HG02798 (cell line): ENCODE data around the gene TMEM45A.
A peak's percentile ranks its signal among the peaks of the same experiment; 100 is the strongest.
"Not testable (repeated sequence)": the region's sequence is repeated elsewhere in the genome, so short reads cannot be mapped to it uniquely, and the experiment has no call there.

ENCODE experiments used
- ATAC-seq: cut with Tn5 transposase; IDR thresholded peaks from one replicate; pipeline ENCODE4 v1.9.1; 2021; ENCODE audit warnings: mild to moderate bottlenecking; ENCODE audit not compliant: unreplicated experiment, poor library complexity

TMEM45A gene

DNA sequence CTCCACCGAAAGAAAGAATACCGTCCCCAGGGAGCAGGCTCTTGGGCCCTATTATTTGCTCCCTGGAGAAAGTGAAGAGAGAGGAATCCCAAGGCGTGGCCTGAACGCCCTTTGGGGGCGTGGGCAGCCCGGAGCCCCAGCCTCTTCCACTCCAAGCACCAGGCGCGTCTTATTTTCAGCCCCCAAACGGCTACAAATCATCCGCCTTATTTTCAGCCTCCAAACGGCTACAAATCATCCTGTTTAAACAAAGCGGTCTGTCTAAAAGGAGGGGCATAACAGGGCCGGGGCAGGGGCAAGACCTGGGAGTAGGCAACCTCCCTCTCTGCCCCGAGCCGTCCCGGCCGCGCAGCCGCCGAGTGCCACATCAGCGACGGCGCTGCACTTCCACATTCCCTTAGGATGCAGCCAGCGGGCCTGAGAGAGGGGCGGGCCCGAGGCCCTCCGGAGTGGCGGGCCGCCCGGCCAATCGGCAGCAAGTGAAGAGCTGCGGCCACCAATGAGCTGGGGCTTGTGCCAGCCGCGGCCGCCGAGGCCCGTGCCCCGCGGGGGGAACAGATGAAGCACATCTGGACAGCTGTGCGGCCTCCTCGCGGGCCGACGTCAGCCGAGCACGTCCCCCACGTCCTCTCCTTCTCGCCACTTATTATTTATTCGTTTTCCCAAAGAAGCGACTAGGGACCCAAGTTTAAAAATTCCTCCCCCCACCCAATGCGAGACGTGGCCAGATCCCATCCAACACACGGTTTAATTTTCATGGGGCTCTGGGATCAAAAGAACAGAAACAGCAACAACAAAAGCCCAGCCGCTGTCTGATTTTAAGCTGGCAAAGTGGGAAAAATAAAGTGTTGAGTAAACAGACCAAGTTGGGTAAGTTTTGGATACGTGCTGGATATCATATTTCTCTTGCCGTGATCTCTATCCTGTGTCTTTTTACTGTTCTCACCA, at the start of gene TMEM45A:
Gene TMEM45A, plus strand, starts transcription at position 561 of the 948 bp plus-strand sequence. CDS start 62,593 bp downstream, outside the sequence.
- peak; percentile 98 for ATAC-seq

GRCh38 chr3:100443690-100444089, 48.7 kb upstream of the TMEM45A start:
- ATAC-seq, result no peak

DNA sequence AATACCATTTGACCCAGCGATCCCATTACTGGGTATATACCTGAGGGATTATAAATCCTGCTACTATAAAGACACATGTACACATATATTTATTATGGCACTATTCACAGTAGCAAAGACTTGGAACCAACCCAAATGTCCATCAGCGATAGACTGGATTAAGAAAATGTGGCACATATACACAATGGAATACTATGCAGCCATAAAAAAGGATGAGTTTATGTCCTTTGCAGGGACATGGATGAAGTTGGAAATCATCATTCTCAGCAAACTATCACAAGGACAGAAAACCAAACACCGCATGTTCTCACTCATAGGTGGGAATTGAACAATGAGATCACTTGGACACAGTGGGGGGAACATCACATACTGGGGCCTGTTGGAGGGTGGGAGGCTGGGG, 45.4 kb upstream of the TMEM45A start:
- ATAC-seq, result not testable (repeated sequence)

DNA sequence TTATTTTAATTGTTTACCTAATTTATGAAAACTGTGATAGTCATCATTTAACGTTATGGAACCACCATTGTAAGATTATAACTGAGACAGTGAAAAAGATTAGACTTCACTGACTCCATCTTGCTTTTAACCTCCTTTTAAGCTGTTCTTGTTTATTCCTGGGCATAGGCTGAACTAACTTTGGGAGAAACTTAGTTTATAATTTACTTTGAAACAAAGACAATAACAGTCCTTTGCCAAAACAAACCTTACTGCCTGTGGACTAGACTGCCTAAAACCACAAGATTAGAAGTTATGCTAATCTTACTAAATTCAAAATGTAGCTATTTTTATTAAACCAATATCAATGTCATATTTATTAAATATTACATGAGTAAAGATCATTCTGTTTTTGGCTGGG, 44.3 kb upstream of the TMEM45A start:
- no peak for ATAC-seq

DNA sequence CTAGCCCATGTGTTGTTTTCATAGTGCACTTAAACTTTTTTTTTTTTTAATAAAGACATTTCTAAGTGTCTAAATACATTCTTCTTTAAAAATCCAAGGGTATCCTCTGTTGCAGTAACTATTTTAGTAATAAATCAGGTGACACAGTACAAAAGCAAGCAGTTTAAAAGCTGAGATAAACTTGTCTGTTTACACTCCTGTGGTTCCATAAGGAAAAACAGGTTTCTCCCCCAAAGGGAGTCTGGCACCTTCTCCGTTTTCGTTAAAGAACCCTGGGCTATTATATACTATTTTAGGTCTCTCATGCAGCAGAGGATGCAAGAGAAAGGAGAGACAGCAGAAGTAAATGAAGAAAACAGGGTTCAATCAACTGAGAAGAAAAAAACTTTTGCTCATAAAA, 43.2 kb upstream of the TMEM45A start:
- no peak for ATAC-seq

DNA sequence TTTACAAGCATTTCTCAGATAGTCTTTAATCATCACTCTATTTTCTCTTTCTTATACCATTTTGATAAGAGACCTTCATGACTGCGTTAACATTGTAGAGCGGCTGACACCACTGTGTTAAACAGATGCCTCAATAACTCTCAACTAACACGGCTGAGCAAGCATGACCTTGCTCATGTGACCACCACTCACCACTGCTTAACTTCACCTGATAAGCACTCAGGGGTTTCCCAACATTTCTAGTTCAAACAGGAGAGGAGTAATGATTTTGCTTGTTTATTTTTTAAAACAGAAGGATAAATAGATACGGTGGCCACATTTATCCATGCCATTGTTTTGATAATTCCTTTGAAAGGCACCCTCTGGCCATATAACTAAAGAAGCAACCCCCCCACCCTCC, 37.7 kb upstream of the TMEM45A start:
- no peak for ATAC-seq

DNA sequence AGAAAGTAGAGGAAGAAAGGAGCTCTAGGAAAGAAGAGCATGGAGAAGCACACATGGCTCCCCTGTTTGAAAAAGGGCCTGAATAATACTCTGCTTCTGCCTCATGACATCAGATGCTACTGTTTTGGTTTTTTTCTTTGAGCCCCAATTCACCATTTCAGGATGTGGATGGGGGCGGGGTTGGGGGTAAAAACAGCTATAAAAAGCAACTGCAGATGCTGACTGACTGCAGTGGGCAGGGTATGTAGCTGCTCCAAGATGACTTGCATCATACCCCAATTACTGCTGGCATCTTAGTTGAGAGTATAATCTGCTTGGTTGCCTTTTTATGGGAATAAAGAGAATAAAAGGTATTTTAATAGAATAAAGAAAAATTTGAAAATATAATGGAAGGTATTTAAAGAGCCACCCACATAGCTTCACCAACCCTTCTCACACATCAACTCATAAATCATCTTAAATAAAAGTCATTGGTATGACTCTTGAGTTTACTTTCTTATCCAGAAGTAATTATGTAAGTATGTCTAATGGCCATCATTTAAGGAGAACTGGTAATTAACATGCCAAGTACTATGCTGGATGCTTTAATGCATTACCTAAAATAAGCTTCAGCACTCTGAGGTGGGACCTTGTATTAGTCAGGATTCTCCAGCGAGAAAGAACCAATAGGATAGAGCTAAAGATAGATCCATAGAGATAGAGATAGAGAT, 36.4 kb upstream of the TMEM45A start:
- no peak for ATAC-seq

- no peak for ATAC-seq
Observed at GRCh38 chr3:100456745-100457144, 35.7 kb upstream of the TMEM45A start.

DNA sequence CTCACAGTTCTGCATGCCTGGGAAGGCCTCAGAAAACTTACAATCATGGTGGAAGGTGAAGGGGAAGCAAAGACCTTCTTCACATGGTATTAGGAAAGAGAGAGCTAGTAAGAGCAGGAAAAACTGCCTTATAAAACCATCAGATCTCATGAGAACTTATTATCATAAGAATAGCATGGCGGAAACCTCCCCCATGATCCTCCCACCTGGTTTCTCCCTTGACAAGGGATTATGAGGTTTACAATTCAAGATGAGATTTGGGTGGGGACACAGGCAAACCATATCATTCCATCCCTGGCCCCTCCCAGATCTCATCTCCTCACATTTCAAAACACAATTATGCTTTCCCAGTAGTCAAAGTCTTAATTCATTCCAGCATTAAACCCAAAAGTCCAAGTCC, 34.6 kb upstream of the TMEM45A start:
- ATAC-seq, result no peak

DNA sequence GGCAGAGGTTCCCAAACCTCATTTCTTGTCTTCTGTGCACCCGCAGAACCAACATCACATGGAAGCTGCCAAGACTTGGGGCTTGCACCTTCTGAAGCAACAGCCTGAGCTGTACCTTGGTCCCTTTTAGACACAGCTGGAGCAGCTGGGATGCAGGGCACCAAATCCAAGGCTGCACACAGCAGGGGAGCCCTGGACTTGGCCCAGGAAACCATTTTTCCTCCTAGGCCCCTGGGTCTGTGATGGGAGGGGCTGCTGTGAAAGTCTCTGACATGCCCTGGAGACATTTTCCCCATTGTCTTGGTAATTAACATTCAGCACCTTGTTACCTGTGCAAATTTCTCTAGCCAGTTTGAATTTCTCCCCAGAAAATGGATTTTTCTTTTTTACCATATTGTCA, 33.6 kb upstream of the TMEM45A start:
- ATAC-seq, result no peak

DNA sequence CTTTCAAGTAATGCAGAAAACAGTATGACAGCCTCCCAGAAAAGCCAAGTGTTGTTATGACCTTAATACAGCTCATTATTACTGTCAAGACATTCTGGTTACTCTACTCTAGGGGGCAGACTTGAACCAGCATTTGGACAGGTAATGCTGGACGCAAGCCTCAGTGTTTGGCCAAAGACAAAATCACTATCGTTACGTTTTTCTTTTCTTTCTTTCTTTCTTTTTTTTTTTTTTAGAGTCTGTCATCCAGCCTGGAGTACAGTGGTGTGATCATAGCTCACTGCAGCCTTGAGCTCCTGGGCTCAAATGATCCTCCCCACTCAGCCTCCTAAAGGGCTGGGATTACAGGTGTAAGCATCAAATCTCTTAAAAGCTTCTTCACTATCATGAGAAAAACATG, 29.4 kb upstream of the TMEM45A start:
- ATAC-seq, result peak; percentile 83

DNA sequence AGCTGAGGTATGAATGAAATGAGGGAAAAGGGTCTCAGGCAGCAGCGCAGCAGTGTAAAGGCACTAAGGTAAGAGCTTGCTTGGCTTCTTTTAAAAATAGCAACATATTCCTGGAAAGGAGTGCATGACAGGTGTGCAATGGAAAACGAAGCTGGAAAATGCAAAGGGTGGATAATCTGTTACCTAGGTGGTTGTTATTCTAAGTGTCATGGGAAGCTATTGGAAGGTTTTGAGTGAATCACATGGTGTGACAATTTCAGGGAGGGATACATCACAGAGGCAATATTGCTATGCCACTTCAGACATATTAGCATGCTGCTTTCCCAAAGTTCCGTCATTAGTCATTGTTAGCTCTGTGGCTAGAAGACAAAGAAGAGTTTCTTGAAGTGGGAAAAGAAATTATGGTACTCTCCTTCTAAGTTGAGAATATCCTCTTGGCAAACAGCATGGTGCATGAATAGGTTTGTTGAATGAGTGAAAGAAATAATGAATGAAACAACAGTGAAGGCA, 28.7 kb upstream of the TMEM45A start:
- no peak for ATAC-seq

GRCh38 chr3:100465892-100466777, 26.3 kb upstream of the TMEM45A start:
- peak; percentile 57 for ATAC-seq

GRCh38 chr3:100467133-100467532, 25.3 kb upstream of the TMEM45A start:
- ATAC-seq, result no peak

- ATAC-seq, result no peak
Observed at GRCh38 chr3:100468676-100469075, 23.7 kb upstream of the TMEM45A start.

DNA sequence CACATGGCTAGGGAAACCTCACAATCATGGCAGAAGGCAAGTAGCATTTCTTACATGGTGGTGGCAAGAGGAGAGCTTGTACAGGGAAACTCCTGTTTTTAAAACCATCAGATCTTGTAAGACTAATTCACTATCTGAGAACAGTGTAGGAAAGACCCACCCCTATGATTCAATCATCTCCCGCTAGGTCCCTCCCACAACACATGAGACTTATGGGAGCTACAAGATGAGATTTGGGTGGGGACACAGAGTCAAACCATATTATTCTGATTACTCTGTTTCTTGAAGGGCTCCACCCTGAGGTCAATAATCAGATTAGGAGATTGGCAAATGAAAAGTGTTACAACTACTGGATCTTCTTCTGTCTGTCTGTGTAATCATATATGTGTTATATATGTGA, 21.5 kb upstream of the TMEM45A start:
- ATAC-seq, result no peak

DNA sequence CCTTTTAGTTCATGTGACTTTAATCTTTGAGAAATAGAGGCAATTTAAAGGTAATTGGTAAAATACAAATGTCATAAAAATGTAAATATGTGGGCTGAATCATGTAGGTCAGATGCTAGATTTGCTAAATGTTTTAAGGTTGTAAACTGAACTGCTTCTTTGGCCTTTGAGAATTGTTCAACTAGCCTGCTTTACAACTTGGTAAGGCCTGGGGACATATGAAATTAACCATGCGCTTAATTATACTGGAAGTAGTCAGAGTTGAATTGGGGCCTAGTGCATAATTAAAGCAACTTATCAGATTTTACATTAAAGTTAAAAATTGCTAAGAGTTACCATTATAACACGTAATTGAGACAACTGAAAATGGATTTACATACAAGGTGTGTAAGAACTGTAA, 21.0 kb upstream of the TMEM45A start:
- ATAC-seq, result no peak

DNA sequence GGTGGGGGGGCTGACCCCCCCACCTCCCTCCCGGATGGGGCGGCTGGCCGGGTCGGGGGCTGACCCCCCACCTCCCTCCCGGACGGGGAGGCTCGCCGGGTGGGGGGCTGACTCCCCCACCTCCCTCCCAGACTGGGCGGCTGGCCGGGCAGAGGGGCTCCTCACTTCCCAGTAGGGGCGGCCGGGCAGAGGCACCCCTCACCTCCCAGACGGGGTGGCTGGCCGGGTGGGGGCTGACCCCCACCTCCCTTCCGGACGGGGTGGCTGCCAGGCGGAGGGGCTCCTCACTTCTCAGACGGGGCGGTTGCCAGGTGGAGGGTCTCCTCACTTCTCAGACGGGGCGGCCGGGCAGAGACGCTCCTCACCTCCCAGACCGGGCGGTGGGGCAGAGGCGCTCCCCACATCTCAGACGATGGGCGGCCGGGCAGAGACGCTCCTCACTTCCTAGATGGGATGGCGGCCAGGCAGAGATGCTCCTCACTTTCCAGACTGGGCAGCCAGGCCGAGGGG, 14.5 kb upstream of the TMEM45A start:
- ATAC-seq, result not testable (repeated sequence)

GRCh38 chr3:100478521-100478920, 13.9 kb upstream of the TMEM45A start:
- ATAC-seq, result not testable (repeated sequence)

DNA sequence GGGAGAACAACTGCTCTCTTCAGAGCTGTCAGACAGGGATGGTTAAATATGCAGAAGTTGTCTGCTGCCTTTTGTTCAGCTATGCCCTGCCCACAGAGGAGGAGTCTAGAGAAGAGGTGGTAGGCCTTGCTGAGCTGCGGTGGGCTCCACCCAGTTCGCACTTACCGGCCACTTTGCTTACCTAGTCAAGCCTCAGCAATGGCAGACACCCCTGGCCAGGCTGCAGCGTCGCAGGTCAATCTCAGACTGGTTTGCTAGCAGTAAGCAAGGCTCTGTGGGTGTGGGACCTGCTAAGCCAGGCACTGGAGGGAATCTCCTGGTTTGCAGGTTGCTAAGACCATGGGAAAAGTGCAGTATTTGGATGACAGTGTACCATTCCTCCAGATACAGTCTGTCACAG, 12.3 kb upstream of the TMEM45A start:
- no peak for ATAC-seq
